Esophagus muscularis mucosa (tissue), 3 donors: ENCODE data around the gene RAB14.

Experiments used
- EP300 ChIP-seq: sonication (generic); formaldehyde crosslinking; IDR thresholded peaks from one replicate; pipeline ENCODE4 v1.6.1; 2017; ENCODE audit warnings: antibody characterized with exemption
- TF ChIP-seq, protein P1 (sequence below), 3 experiments: fragments of 200-600 bp in 2 of 3; fragments of 450-650 bp in 1 of 3; sonication (generic) in 2 of 3; IDR thresholded peaks; one replicate each; pipeline ENCODE4 v1.5.1; 2017 to 2019; ENCODE audit warnings: antibody characterized with exemption in 3 of 3, mild to moderate bottlenecking in 2 of 3, moderate library complexity in 1 of 3

GRCh38 chr9:121138561-121138960 is 63.1 kb downstream of the RAB14 start:
- TF ChIP-seq, protein P1, sequence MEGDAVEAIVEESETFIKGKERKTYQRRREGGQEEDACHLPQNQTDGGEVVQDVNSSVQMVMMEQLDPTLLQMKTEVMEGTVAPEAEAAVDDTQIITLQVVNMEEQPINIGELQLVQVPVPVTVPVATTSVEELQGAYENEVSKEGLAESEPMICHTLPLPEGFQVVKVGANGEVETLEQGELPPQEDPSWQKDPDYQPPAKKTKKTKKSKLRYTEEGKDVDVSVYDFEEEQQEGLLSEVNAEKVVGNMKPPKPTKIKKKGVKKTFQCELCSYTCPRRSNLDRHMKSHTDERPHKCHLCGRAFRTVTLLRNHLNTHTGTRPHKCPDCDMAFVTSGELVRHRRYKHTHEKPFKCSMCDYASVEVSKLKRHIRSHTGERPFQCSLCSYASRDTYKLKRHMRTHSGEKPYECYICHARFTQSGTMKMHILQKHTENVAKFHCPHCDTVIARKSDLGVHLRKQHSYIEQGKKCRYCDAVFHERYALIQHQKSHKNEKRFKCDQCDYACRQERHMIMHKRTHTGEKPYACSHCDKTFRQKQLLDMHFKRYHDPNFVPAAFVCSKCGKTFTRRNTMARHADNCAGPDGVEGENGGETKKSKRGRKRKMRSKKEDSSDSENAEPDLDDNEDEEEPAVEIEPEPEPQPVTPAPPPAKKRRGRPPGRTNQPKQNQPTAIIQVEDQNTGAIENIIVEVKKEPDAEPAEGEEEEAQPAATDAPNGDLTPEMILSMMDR (IDR thresholded peaks at IDR 0.05): no peak
- TF ChIP-seq EP300: no peak
